ENCODE results near the gene FAM210B.

The FAM210B gene

DNA sequence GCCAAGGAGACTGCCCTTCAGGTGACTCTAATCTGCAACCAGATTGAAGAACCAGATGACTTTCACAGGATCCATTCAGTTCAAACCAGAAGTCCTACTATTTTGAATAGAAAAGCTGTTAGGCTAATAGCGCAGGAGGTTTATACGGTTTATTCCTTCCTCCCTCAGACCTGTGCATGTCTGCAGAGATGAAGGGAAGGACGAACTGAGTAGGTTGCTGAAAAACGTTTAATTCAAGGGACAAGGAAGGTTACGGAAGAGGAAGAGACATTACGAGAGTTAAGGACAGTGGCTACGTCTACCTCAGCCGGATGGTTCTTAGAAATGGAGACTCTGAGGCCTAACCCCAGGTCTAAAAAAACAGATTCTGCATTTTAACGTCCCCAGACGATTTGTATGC is 32.3 kb downstream of the FAM210B start:
- TF ChIP-seq CTCF (conservative IDR thresholded peaks at IDR 0.05; ENCODE audit: low read length): no peak
- DNase-seq (ENCODE audit: low read depth): no peak
- peak overlapping the region; percentile 81 for H3K4me3 ChIP-seq (ENCODE audit: low read length)

DNA sequence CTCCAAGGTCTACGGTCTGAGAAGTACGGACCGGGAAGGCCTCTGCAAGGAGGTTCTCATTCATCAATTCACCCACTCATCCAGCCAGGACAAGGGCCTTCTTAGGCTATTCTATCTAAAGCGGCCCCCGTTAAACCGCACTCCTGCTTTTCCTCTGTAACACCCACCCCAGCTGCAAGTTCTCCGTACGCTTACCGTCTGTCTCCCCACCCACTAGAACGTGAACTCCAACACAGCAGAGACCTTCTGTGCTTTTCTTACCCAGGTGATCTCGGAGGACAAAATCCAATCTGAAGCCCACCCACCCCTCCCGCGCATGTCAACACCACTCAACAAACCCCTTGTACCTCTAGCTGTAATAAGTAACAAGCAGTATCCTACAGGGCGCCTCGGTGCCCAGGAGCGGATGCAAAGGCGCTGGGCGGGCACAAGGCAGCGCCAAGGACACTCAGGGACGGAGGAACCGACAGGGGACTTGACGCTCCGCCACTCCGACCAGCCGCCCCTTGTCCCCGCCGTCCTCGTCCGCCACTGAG is 32.9 kb downstream of the FAM210B start:
- TF ChIP-seq CTCF (conservative IDR thresholded peaks at IDR 0.05; ENCODE audit: low read length): no peak
- H3K4me3 ChIP-seq (ENCODE audit: low read length): peak overlapping the region; percentile 81
- no peak for DNase-seq (ENCODE audit: low read depth)

GRCh38 chr20:56392132-56392880 is 33.5 kb downstream of the FAM210B start, which contains the start of the genes AURKA and CSTF1:
Gene AURKA (minus strand): TSS chr20:56392215. CDS start chr20:56388197, 4,018 bp downstream.
Gene CSTF1 (plus strand): TSS chr20:56392645. CDS start chr20:56395553, 2,908 bp downstream.
- peak within 1 kb of the TSS; percentile 81 for H3K4me3 ChIP-seq (ENCODE audit: low read length)
- TF ChIP-seq CTCF (conservative IDR thresholded peaks at IDR 0.05; ENCODE audit: low read length): no peak
- DNase-seq (ENCODE audit: low read depth): peak; percentile 100

- peak overlapping the region; percentile 81 for H3K4me3 ChIP-seq (ENCODE audit: low read length)
- DNase-seq (ENCODE audit: low read depth): no peak
- no peak for TF ChIP-seq CTCF (conservative IDR thresholded peaks at IDR 0.05; ENCODE audit: low read length)
These were observed 34.2 kb downstream of the FAM210B start for GRCh38 chr20:56392881-56393482.

DNA sequence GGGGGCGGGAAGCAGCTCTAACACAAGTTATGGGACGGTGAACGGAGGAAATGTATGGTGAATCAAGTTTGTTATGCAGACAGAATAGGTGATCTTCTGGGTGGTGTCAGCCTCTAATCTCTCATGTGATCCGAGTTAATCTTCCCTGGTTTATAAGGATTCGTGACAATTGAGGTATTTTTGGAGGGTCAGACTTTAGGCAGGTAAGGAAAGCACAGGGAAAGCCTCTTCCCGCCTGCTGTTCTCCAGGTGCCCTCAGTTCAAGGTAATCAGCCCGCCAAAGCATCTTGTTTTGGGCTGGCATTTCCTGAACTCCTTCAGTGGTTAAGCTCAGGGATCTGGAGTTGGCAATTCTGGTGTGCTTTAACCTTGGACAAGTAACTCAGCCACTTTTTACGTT is 34.9 kb downstream of the FAM210B start:
- peak overlapping the region; percentile 81 for H3K4me3 ChIP-seq (ENCODE audit: low read length)
- DNase-seq (ENCODE audit: low read depth): no peak
- TF ChIP-seq CTCF (conservative IDR thresholded peaks at IDR 0.05; ENCODE audit: low read length): no peak

- no peak overlapping the region for H3K4me3 ChIP-seq (ENCODE audit: low read length)
- no peak for TF ChIP-seq CTCF (conservative IDR thresholded peaks at IDR 0.05; ENCODE audit: low read length)
These were observed 36.4 kb downstream of the FAM210B start for GRCh38 chr20:56395166-56395565.

More at GRCh38 chr20:56395166-56395565, 36.4 kb downstream of the FAM210B start:
- no peak for DNase-seq (ENCODE audit: low read depth)
